BJ (cell line): Measurements from ENCODE around the gene TBC1D12. TPM values are rescaled to one million over a fixed set of nuclear protein-coding genes. Genes with fewer than 3 reads are reported as not detected.

ENCODE experiments used
- CTCF ChIA-PET: fragments of 350-600 bp; formaldehyde crosslinking; extraction: SDS; loops from one replicate; lab custom pipeline; 2021; ENCODE audit warnings: antibody characterized with exemption, inconsistent platforms; lab: Yijun Ruan, JAX
- POLR2A ChIA-PET: fragments of 300-600 bp; sonication (Branson Sonifier 250); formaldehyde crosslinking; extraction: SDS; loops from one replicate; lab custom pipeline; 2021; ENCODE audit warnings: antibody characterized with exemption; lab: Charles Lee
- DNase-seq: peaks from one replicate; pipeline ENCODE4 v3.0.0-alpha.2; 2011; ENCODE audit warnings: low read depth
- H3K27me3 ChIP-seq: 2 replicates; pipeline ENCODE4 v1.6.0; 2011; ENCODE audit warnings: low read length; ENCODE audit not compliant: control insufficient read depth, insufficient read depth
- H3K36me3 ChIP-seq: 2 replicates; pipeline ENCODE4 v1.5.1; 2011; ENCODE audit warnings: low read length; ENCODE audit not compliant: control insufficient read depth, insufficient read depth
- H3K4me3 ChIP-seq: 2 replicates; pipeline ENCODE4 v1.5.1; 2011; ENCODE audit warnings: low read depth, mild to moderate bottlenecking, control low read depth, low read length
- polyA plus RNA-seq: library from polyadenylated mRNA; depleted of rRNA; stranded (reverse); fragments of >200 nt; gene quantifications from 2 replicates; pipeline ENCODE4 v1.2.3, GENCODE V29; 2011; rRNA removed
- TF ChIP-seq, protein P1 (sequence below): IDR thresholded peaks from 2 replicates; pipeline ENCODE4 v1.5.1; 2011; ENCODE audit warnings: low read depth, mild to moderate bottlenecking, control low read depth, inconsistent platforms, low read length, moderate library complexity; ENCODE audit not compliant: insufficient read depth

The TBC1D12 gene
- polyA plus RNA-seq, 1 experiment: 2.3 TPM

DNA sequence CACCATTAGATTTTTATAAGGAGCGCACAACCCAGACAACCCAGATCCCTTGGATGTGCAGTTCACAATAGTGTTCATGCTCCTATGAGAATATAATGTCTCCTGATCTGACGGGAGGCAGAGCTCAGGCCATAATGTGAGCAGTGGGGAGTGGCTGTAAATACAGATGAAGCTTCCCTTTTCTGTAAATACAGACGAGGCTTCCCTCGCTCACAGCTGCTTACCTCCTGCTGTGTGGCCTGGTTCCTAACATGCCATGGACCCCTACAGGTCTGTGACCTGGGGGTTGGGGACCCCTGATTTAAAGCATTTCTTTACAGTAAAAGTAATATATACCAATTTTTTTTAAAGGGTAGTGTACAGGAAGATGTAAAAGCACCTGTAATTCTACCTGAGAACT lies 176.4 kb downstream of the TBC1D12 start:
- CTCF ChIA-PET: no interaction called here
- H3K36me3 ChIP-seq: no peaks in the 10 kb centered on the region

GRCh38 chr10:94583124-94583523 lies 180.8 kb downstream of the TBC1D12 start:
- no peak for DNase-seq
- ChIA-PET POLR2A (no interaction called here), CTCF (no interaction called here)
- no peaks in the 10 kb centered on the region for H3K27me3 ChIP-seq
- no peak overlapping the region for H3K4me3 ChIP-seq
- TF ChIP-seq, protein P1, sequence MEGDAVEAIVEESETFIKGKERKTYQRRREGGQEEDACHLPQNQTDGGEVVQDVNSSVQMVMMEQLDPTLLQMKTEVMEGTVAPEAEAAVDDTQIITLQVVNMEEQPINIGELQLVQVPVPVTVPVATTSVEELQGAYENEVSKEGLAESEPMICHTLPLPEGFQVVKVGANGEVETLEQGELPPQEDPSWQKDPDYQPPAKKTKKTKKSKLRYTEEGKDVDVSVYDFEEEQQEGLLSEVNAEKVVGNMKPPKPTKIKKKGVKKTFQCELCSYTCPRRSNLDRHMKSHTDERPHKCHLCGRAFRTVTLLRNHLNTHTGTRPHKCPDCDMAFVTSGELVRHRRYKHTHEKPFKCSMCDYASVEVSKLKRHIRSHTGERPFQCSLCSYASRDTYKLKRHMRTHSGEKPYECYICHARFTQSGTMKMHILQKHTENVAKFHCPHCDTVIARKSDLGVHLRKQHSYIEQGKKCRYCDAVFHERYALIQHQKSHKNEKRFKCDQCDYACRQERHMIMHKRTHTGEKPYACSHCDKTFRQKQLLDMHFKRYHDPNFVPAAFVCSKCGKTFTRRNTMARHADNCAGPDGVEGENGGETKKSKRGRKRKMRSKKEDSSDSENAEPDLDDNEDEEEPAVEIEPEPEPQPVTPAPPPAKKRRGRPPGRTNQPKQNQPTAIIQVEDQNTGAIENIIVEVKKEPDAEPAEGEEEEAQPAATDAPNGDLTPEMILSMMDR: no peak
- no peaks in the 10 kb centered on the region for H3K36me3 ChIP-seq

More for the DNA sequence above, 176.4 kb downstream of the TBC1D12 start:
- TF ChIP-seq, protein P1: no peak
- no peak overlapping the region for H3K4me3 ChIP-seq
- no peaks in the 10 kb centered on the region for H3K27me3 ChIP-seq
- no peak for DNase-seq
- POLR2A ChIA-PET: no interaction called here

Other genes starting within 250 kb of the TBC1D12 start
- gene NOC3L, start 39.6 kb upstream of the TBC1D12 start, polyA plus RNA-seq: 5.6 and 12.5 TPM in 2 replicates
- 6.7 and 11.1 TPM in 2 replicates for gene HELLS, start 143.2 kb downstream of the TBC1D12 start, polyA plus RNA-seq